Esophagus muscularis mucosa (tissue), 3 donors: ENCODE results near the gene POLDIP3.

Experiments
- CTCF ChIP-seq, 3 experiments: fragments of 200-600 bp in 2 of 3; fragments of 450-650 bp in 1 of 3; sonication (generic) in 2 of 3; IDR thresholded peaks; one replicate each; pipeline ENCODE4 v1.5.1; 2017 to 2019; ENCODE audit warnings: antibody characterized with exemption in 3 of 3, mild to moderate bottlenecking in 2 of 3, moderate library complexity in 1 of 3
- POLR2A ChIP-seq: fragments of 450-650 bp; IDR thresholded peaks from one replicate; pipeline ENCODE4 v1.6.1; 2017; ENCODE audit warnings: antibody characterized with exemption, moderate library complexity, mild to moderate bottlenecking, low read depth
- POLR2AphosphoS5 ChIP-seq, 2 donors: sonication (generic); formaldehyde crosslinking; IDR thresholded peaks; one replicate each; pipeline ENCODE4 v1.6.1; 2017; ENCODE audit warnings: antibody characterized with exemption in 2 of 2

- TF ChIP-seq CTCF (IDR thresholded peaks at IDR 0.05), result no peak
- no peak for TF ChIP-seq POLR2A
- no peak for TF ChIP-seq POLR2AphosphoS5 (IDR thresholded peaks at IDR 0.05)
Measured at GRCh38 chr22:42596863-42597530, 17.7 kb downstream of the POLDIP3 start.
